A549 (cell line): ENCODE results near the gene FYB1. TPM values are rescaled to one million over a fixed set of nuclear protein-coding genes. Genes with fewer than 3 reads are reported as not detected.

ENCODE experiments used
- ATAC-seq, 2 experiments: fragments of 200-7000 bp in 1 of 2; fragments of >200 bp in 1 of 2; cut with Nextera tagmentation in 1 of 2; cut with Tn5 transposase in 1 of 2; 3 replicates each; pipeline versions ENCODE4 v1.8.0 to v1.9.1; 2018 to 2020; ENCODE audit warnings: mild to moderate bottlenecking in 1 of 2, moderate library complexity in 1 of 2
- CTCF ChIA-PET: fragments of 300-600 bp; sonication (Branson Sonifier 250); formaldehyde crosslinking; extraction: SDS; loops from one replicate; lab custom pipeline; 2021; ENCODE audit warnings: antibody characterized with exemption, inconsistent platforms; lab: Yijun Ruan, JAX
- POLR2A ChIA-PET: fragments of 350-600 bp; formaldehyde crosslinking; extraction: SDS; loops from one replicate; lab custom pipeline; 2021; ENCODE audit warnings: antibody characterized with exemption, inconsistent platforms; lab: Yijun Ruan, JAX
- DNase-seq, 2 experiments: peaks; one replicate each; pipeline versions ENCODE4 v3.0.0 to v3.0.0-alpha.2; 2011 to 2016; ENCODE audit warnings: low read depth in 1 of 2, low spot score in 1 of 2
- FAIRE-seq: peaks from 2 replicates; lab custom pipeline; 2011; peaks lifted over from hg19 to GRCh38; lab: Jason Lieb, UNC
- H3K27ac ChIP-seq, 2 experiments: fragments of >200 bp; sonication (Bioruptor Twin); formaldehyde crosslinking; 3 replicates each; pipeline ENCODE4 v1.5.1; 2016 to 2017
- H3K4me1 ChIP-seq: fragments of >200 bp; sonication (Bioruptor Twin); formaldehyde crosslinking; 3 replicates; pipeline ENCODE4 v1.6.1; 2016
- H3K4me2 ChIP-seq: fragments of >200 bp; sonication (Bioruptor Twin); formaldehyde crosslinking; 3 replicates; pipeline ENCODE4 v1.6.1; 2016
- H3K4me3 ChIP-seq: fragments of >200 bp; sonication (Bioruptor Twin); formaldehyde crosslinking; 3 replicates; pipeline ENCODE4 v1.5.1; 2016
- H3K9me3 ChIP-seq: fragments of >200 bp; sonication (Bioruptor Twin); formaldehyde crosslinking; 3 replicates; pipeline ENCODE4 v1.6.1; 2016
- CBX2 ChIP-seq: fragments of 200-600 bp; sonication (generic); IDR thresholded peaks from 2 replicates; pipeline ENCODE4 v1.6.1; 2016; ENCODE audit warnings: low read depth, mild to moderate bottlenecking, borderline replicate concordance
- CEBPB ChIP-seq, 2 experiments: fragments of >200 bp in 1 of 2; sonication (Bioruptor Twin) in 1 of 2; formaldehyde crosslinking in 1 of 2; IDR thresholded peaks; 2 replicates each; pipeline ENCODE4 v1.6.1; 2012 to 2016
- EHF ChIP-seq: fragments of 250-450 bp; sonication (Bioruptor Pico); IDR thresholded peaks from 2 replicates; pipeline ENCODE4 v1.5.0; 2020; ENCODE audit warnings: mild to moderate bottlenecking
- EP300 ChIP-seq, 2 experiments: fragments of >200 bp; sonication (Bioruptor Twin); formaldehyde crosslinking; IDR thresholded peaks; 2 replicates in 1 of 2; 3 replicates in 1 of 2; pipeline ENCODE4 v1.6.1; 2016 to 2017
- FOSB ChIP-seq: fragments of 250-450 bp; sonication (Bioruptor Pico); IDR thresholded peaks from 2 replicates; pipeline ENCODE4 v1.5.0; 2020; ENCODE audit warnings: mild to moderate bottlenecking, moderate library complexity
- FOSL2 ChIP-seq, 2 experiments: fragments of 450-650 bp in 1 of 2; fragments of >200 bp in 1 of 2; sonication (Bioruptor Twin) in 1 of 2; formaldehyde crosslinking; IDR thresholded peaks; 2 replicates each; pipeline versions ENCODE4 v1.5.0 to v1.6.1; 2016 to 2020; ENCODE audit warnings: mild to moderate bottlenecking in 1 of 2, moderate library complexity in 1 of 2
- FOXS1 ChIP-seq: fragments of 250-450 bp; sonication (Bioruptor Pico); IDR thresholded peaks from 2 replicates; pipeline ENCODE4 v1.5.0; 2020; ENCODE audit warnings: mild to moderate bottlenecking, moderate library complexity
- GATA3 ChIP-seq: IDR thresholded peaks from 2 replicates; pipeline ENCODE4 v1.6.1; 2012; ENCODE audit warnings: borderline replicate concordance
- HMGXB4 ChIP-seq: fragments of 250-450 bp; sonication (Bioruptor Pico); IDR thresholded peaks from 2 replicates; pipeline ENCODE4 v1.5.0; 2021; ENCODE audit warnings: mild to moderate bottlenecking, moderate library complexity, borderline replicate concordance
- JUN ChIP-seq, 2 experiments: fragments of >200 bp; sonication (Bioruptor Twin); formaldehyde crosslinking; IDR thresholded peaks; 2 replicates in 1 of 2; 3 replicates in 1 of 2; pipeline ENCODE4 v1.6.1; 2016 to 2017
- JUNB ChIP-seq: fragments of >200 bp; sonication (Bioruptor Twin); formaldehyde crosslinking; IDR thresholded peaks from 2 replicates; pipeline ENCODE4 v1.6.1; 2016
- NFE2L2 ChIP-seq: fragments of 150-350 bp; conservative IDR thresholded peaks from 2 replicates; pipeline ENCODE4 v1.6.1; 2014; ENCODE audit warnings: low read length
- NPAS2 ChIP-seq: fragments of 250-450 bp; sonication (Bioruptor Pico); IDR thresholded peaks from 2 replicates; pipeline ENCODE4 v1.8.0; 2022; ENCODE audit warnings: mild to moderate bottlenecking, moderate library complexity, borderline replicate concordance
- NR3C1 ChIP-seq: fragments of >200 bp; sonication (Bioruptor Twin); formaldehyde crosslinking; IDR thresholded peaks from 3 replicates; pipeline ENCODE4 v1.6.1; 2017
- RAD21 ChIP-seq, 2 experiments: fragments of >200 bp in 1 of 2; sonication (Bioruptor Twin) in 1 of 2; formaldehyde crosslinking in 1 of 2; IDR thresholded peaks in 1 of 2; conservative IDR thresholded peaks in 1 of 2; 2 replicates in 1 of 2; 3 replicates in 1 of 2; pipeline ENCODE4 v1.6.1; 2012 to 2018; ENCODE audit warnings: inconsistent platforms in 1 of 2
- RARB ChIP-seq: fragments of 250-450 bp; sonication (Bioruptor Pico); IDR thresholded peaks from 2 replicates; pipeline ENCODE4 v1.8.0; 2021; ENCODE audit warnings: mild to moderate bottlenecking, moderate library complexity
- SMC3 ChIP-seq: fragments of >200 bp; sonication (Bioruptor Twin); formaldehyde crosslinking; IDR thresholded peaks from 3 replicates; pipeline ENCODE4 v1.6.1; 2018; ENCODE audit warnings: inconsistent platforms
- ZC3H11A ChIP-seq: fragments of 450-650 bp; IDR thresholded peaks from 2 replicates; pipeline ENCODE4 v1.6.1; 2014; ENCODE audit warnings: antibody characterized with exemption, mild to moderate bottlenecking
- WGBS: methylation state at CpG from one replicate; pipeline ENCODE4 v1.1.6; 2017; ENCODE audit errors: missing lambda C conversion rate; 5-methylcytosine and 5-hydroxymethylcytosine counted together
- polyA plus RNA-seq, 4 experiments: library from polyadenylated mRNA; depleted of rRNA in 3 of 4; stranded (reverse); fragments of >200 nt; fragmentation: RNase III in 1 of 4; extraction: RNeasy Plus Mini Kit Qiagen cat#74134 plus additional on column Dnase treatment in 1 of 4; gene quantifications; 2 replicates in 3 of 4; 3 replicates in 1 of 4; pipeline ENCODE4 v1.2.3, GENCODE V29; 2011 to 2017
- TF ChIP-seq, protein P1 (sequence below): IDR thresholded peaks from 2 replicates; pipeline ENCODE4 v1.6.1; 2012
- TF ChIP-seq, protein P2 (sequence below): IDR thresholded peaks from 2 replicates; pipeline ENCODE4 v1.6.1; 2012; ENCODE audit warnings: low read depth, borderline replicate concordance
- TF ChIP-seq, protein P3 (sequence below): fragments of >200 bp; sonication (Bioruptor Twin); formaldehyde crosslinking; IDR thresholded peaks from 3 replicates; pipeline ENCODE4 v1.6.1; 2016
- TF ChIP-seq, protein P4 (sequence below): IDR thresholded peaks from 2 replicates; pipeline ENCODE4 v1.6.1; 2012

Gene FYB1
- polyA plus RNA-seq, 2 of the 4 experiments (the other 2 are of a cell fraction), result 7.4 to 34.6 TPM

DNA sequence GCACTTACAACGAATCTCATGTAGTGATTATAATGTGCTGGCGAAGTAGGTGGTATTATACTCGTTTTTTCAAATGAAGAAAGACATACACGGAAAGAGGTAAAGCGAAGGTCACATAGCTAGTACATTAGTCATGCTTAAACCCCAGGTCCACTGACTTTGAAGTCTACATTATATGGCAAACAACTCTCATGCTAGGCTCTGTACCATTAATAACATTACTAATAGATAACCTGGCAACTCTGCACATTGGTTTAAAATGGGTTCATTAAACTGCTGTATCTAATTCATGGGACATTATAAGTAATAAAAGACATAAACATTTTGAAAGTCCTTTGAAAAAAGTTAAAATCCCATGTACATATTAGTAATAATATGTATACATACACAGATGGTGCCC lies 21.2 kb downstream of the FYB1 start:
- peak; percentile 79 for FAIRE-seq

DNA sequence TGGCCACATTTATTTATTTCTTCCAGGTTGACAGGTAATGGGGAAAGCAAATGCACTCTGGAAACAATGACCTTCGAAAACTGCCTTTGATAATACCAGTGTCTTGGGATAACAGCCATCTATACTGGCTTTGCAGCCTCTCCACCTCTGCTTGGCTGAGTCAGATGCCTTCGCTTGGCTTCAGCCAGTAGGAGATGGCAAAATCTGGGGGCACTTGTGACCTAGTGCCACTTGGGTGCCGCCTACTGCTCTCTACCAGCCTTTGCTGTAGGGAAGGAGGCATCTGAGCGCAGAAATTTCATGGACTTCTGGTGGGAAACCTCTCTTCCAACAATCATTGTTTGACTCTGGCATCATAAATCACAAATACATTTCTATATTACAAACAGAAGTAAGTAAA lies 21.8 kb downstream of the FYB1 start:
- Histone ChIP-seq H3K4me1 (peaks cover 68% of the 10 kb centered on the region), H3K4me2 (peak overlapping the region; percentile 70), H3K4me3 (no peak overlapping the region; the same call in 2 of the 3 replicates)
- ATAC-seq, result peak; percentile 75 to 77
- CTCF ChIA-PET, result interaction anchor here (0.7 to 2.5 kb wide), 3 partner anchors 14 to 121 kb away, joined by 3 to 7 read pairs (median 3); no protein-coding TSS in a partner anchor
- TF ChIP-seq EP300 (IDR thresholded peaks at IDR 0.05) (no peak), FOSL2 (IDR thresholded peaks at IDR 0.05) (no peak), FOSL2 (CRISPR knock-in tag; IDR thresholded peaks at IDR 0.05) (peak; percentile 20; the same call in 1 of the 2 replicates), CBX2 (no peak), JUN (IDR thresholded peaks at IDR 0.05) (no peak), RAD21 (conservative IDR thresholded peaks at IDR 0.05 in 1 of 2, IDR thresholded peaks at IDR 0.05 in 1 of 2) (peak in 1 of 2 experiments; percentile 27; a peak in 1 of 5 replicates), NFE2L2 (no peak)
- TF ChIP-seq, protein P1, sequence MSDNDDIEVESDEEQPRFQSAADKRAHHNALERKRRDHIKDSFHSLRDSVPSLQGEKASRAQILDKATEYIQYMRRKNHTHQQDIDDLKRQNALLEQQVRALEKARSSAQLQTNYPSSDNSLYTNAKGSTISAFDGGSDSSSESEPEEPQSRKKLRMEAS, result no peak
- TF ChIP-seq, all 56 proteins: peak for 2
- WGBS, result 39% methylated on average over 4 of the region's 4 CpGs
- H3K27ac ChIP-seq, result peak overlapping the region; percentile 84 to 92
- FAIRE-seq (peak; percentile 81), DNase-seq (peak; percentile 46 to 81)
- H3K9me3 ChIP-seq, result no peaks in the 10 kb centered on the region
- POLR2A ChIA-PET, result no interaction called here

More for the DNA sequence above, 21.2 kb downstream of the FYB1 start:
- POLR2A ChIA-PET, result no interaction called here
- peak; percentile 15 to 30; a peak in 2 of 6 replicates for ATAC-seq
- TF ChIP-seq RARB (CRISPR knock-in tag) (peak; percentile 53), FOXS1 (CRISPR knock-in tag) (no peak), FOSB (CRISPR knock-in tag) (no peak), FOSL2 (IDR thresholded peaks at IDR 0.05) (0 out of 2 replicates have a peak, but pooled peaks have one; percentile 45), FOSL2 (CRISPR knock-in tag; IDR thresholded peaks at IDR 0.05) (peak; percentile 90), CEBPB (IDR thresholded peaks at IDR 0.05) (peak in 1 of 2 experiments; percentile 59; a peak in 2 of 4 replicates), EP300 (IDR thresholded peaks at IDR 0.05) (peak; percentile 51 to 66; a peak in 2 of 5 replicates), EHF (CRISPR knock-in tag) (no peak), ZC3H11A (no peak), GATA3 (peak; percentile 73; the same call in 1 of the 2 replicates), NPAS2 (CRISPR knock-in tag) (no peak), HMGXB4 (CRISPR knock-in tag) (no peak), JUN (IDR thresholded peaks at IDR 0.05) (peak in 1 of 2 experiments; percentile 53; a peak in 1 of 5 replicates), JUNB (peak; percentile 85), NR3C1 (no peak), SMC3 (0 out of 3 replicates have a peak, but pooled peaks have one; percentile 18)
- TF ChIP-seq, protein P2, sequence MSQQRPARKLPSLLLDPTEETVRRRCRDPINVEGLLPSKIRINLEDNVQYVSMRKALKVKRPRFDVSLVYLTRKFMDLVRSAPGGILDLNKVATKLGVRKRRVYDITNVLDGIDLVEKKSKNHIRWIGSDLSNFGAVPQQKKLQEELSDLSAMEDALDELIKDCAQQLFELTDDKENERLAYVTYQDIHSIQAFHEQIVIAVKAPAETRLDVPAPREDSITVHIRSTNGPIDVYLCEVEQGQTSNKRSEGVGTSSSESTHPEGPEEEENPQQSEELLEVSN, result no peak
- TF ChIP-seq, protein P3, sequence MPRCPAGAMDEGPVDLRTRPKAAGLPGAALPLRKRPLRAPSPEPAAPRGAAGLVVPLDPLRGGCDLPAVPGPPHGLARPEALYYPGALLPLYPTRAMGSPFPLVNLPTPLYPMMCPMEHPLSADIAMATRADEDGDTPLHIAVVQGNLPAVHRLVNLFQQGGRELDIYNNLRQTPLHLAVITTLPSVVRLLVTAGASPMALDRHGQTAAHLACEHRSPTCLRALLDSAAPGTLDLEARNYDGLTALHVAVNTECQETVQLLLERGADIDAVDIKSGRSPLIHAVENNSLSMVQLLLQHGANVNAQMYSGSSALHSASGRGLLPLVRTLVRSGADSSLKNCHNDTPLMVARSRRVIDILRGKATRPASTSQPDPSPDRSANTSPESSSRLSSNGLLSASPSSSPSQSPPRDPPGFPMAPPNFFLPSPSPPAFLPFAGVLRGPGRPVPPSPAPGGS, result no peak
- TF ChIP-seq, protein P1, result peak; percentile 26; the same call in 1 of the 2 replicates
- TF ChIP-seq, protein P4, sequence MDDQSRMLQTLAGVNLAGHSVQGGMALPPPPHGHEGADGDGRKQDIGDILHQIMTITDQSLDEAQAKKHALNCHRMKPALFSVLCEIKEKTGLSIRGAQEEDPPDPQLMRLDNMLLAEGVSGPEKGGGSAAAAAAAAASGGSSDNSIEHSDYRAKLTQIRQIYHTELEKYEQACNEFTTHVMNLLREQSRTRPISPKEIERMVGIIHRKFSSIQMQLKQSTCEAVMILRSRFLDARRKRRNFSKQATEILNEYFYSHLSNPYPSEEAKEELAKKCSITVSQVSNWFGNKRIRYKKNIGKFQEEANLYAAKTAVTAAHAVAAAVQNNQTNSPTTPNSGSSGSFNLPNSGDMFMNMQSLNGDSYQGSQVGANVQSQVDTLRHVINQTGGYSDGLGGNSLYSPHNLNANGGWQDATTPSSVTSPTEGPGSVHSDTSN, result no peak
- no peak overlapping the region; the same call in 2 of the 3 replicates for H3K4me3 ChIP-seq
- DNase-seq, result peak; percentile 67 to 84
- peak overlapping the region; percentile 70 for H3K4me2 ChIP-seq
- peak overlapping the region; percentile 84 to 92 for H3K27ac ChIP-seq
- H3K4me1 ChIP-seq, result peaks cover 62% of the 10 kb centered on the region
- H3K9me3 ChIP-seq, result no peaks in the 10 kb centered on the region
- CTCF ChIA-PET, result interaction anchor here (1.0 to 2.5 kb wide), 2 partner anchors 8 to 19 kb away, joined by 3 to 7 read pairs; no protein-coding TSS in a partner anchor
- 4% methylated on average over 5 of the region's 5 CpGs for WGBS
